HepG2 (cell line): ENCODE results near the gene TOB1.

ENCODE experiments used
- DPF2 ChIP-seq: sonication (generic); formaldehyde crosslinking; IDR thresholded peaks from 2 replicates; pipeline ENCODE4 v1.4.0; 2020; ENCODE audit warnings: mild to moderate bottlenecking, low read depth, missing genetic modification reagents, borderline replicate concordance
- ZNF556 ChIP-seq: sonication (generic); formaldehyde crosslinking; IDR thresholded peaks from 2 replicates; pipeline ENCODE4 v1.4.0; 2020; ENCODE audit warnings: mild to moderate bottlenecking, missing genetic modification reagents, borderline replicate concordance
- TF ChIP-seq, protein P1 (sequence below): sonication (generic); formaldehyde crosslinking; IDR thresholded peaks from 2 replicates; pipeline ENCODE4 v1.5.0; 2020; ENCODE audit warnings: mild to moderate bottlenecking, missing genetic modification reagents, moderate library complexity
- TF ChIP-seq, protein P2 (sequence below): IDR thresholded peaks from 2 replicates; pipeline ENCODE4 v1.6.1; 2012; ENCODE audit warnings: inconsistent platforms

DNA sequence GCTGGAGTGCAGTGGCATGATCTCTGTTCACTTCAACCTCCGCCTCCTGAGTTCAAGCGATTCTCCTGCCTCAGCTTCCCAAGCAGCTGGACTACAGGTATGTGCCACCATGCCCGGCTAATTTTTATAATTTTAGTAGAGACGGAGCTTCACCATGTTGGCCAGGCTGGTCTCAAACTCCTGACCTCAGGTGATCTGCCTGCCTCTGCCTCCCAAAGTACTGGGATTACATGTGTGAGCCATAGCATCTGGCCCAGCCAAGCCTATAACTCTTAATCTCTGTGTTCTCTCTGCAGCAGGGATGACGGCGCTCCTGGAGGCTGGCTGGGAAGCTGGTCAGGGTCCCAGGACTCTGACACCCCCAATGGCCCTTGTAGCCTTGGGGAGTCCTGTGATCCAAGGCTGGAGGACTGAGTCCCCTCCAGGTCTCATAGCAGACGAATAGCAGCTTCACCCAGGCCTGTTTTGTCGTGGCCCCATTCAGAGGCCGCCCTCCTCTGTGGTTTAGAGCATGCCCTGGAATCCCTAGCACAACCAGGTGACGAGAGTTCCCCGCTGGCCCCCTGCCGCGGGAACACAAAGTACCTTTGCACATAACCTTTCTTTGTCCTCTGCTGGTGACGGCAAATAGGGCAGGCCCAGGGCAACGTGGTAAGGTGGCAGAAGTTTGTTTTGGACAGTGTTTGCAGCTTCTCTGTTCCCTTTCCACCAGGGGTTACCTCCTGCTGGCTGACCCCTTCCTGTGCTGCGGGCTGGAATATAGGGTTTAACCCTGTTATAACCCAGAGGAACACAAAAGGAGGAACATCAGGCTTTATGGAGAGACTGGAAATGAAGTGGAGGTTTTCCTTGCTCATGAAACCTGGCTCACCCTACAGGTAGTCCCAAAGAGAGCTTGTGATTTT, 43.0 kb upstream of the TOB1 start:
- TF ChIP-seq, protein P1, sequence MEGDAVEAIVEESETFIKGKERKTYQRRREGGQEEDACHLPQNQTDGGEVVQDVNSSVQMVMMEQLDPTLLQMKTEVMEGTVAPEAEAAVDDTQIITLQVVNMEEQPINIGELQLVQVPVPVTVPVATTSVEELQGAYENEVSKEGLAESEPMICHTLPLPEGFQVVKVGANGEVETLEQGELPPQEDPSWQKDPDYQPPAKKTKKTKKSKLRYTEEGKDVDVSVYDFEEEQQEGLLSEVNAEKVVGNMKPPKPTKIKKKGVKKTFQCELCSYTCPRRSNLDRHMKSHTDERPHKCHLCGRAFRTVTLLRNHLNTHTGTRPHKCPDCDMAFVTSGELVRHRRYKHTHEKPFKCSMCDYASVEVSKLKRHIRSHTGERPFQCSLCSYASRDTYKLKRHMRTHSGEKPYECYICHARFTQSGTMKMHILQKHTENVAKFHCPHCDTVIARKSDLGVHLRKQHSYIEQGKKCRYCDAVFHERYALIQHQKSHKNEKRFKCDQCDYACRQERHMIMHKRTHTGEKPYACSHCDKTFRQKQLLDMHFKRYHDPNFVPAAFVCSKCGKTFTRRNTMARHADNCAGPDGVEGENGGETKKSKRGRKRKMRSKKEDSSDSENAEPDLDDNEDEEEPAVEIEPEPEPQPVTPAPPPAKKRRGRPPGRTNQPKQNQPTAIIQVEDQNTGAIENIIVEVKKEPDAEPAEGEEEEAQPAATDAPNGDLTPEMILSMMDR = peak; percentile 67
- 0 out of 2 replicates have a peak, but pooled peaks have one; percentile 73 for TF ChIP-seq ZNF556 (CRISPR knock-in tag)
- TF ChIP-seq, protein P2, sequence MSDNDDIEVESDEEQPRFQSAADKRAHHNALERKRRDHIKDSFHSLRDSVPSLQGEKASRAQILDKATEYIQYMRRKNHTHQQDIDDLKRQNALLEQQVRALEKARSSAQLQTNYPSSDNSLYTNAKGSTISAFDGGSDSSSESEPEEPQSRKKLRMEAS = peak; percentile 84
- TF ChIP-seq DPF2 (CRISPR knock-in tag) = peak; percentile 72; the same call in 1 of the 2 replicates
